Measurements from ENCODE around the gene RNASE4.

RNASE4 gene

GRCh38 chr14:20720741-20721140, 36.4 kb downstream of the RNASE4 start:
- TF ChIP-seq SIN3A (IDR thresholded peaks at IDR 0.05; ENCODE audit: borderline replicate concordance, insufficient read depth, low read length) (no peak), FOXP2 (optimal IDR thresholded peaks at IDR 0.05; ENCODE audit: borderline replicate concordance, extremely low read depth, extremely low read length, insufficient read depth) (no peak), REST (IDR thresholded peaks at IDR 0.05; ENCODE audit: insufficient read depth in 1 of 2, low read depth in 2 of 2, low read length in 2 of 2) (no peak), POLR2AphosphoS5 (IDR thresholded peaks at IDR 0.05; ENCODE audit: low read depth, low read length) (no peak), TAF1 (IDR thresholded peaks at IDR 0.05; ENCODE audit: borderline replicate concordance, insufficient read depth, low read length) (no peak)

- TF ChIP-seq REST (IDR thresholded peaks at IDR 0.05; ENCODE audit: insufficient read depth in 1 of 2, low read depth in 2 of 2, low read length in 2 of 2) (no peak), SIN3A (IDR thresholded peaks at IDR 0.05; ENCODE audit: borderline replicate concordance, insufficient read depth, low read length) (no peak), TAF1 (IDR thresholded peaks at IDR 0.05; ENCODE audit: borderline replicate concordance, insufficient read depth, low read length) (no peak), POLR2AphosphoS5 (IDR thresholded peaks at IDR 0.05; ENCODE audit: low read depth, low read length) (no peak), FOXP2 (optimal IDR thresholded peaks at IDR 0.05; ENCODE audit: borderline replicate concordance, extremely low read depth, extremely low read length, insufficient read depth) (no peak)
Measured at GRCh38 chr14:20722016-20722415, 37.7 kb downstream of the RNASE4 start.

GRCh38 chr14:20723488-20723887, 39.1 kb downstream of the RNASE4 start:
- TF ChIP-seq TAF1 (IDR thresholded peaks at IDR 0.05; ENCODE audit: borderline replicate concordance, insufficient read depth, low read length) (no peak), REST (IDR thresholded peaks at IDR 0.05; ENCODE audit: insufficient read depth in 1 of 2, low read depth in 2 of 2, low read length in 2 of 2) (no peak), FOXP2 (optimal IDR thresholded peaks at IDR 0.05; ENCODE audit: borderline replicate concordance, extremely low read depth, extremely low read length, insufficient read depth) (no peak), POLR2AphosphoS5 (IDR thresholded peaks at IDR 0.05; ENCODE audit: low read depth, low read length) (no peak), SIN3A (IDR thresholded peaks at IDR 0.05; ENCODE audit: borderline replicate concordance, insufficient read depth, low read length) (no peak)

GRCh38 chr14:20726531-20726930, 42.2 kb downstream of the RNASE4 start:
- no peak for TF ChIP-seq TAF1 (IDR thresholded peaks at IDR 0.05; ENCODE audit: borderline replicate concordance, insufficient read depth, low read length)
- TF ChIP-seq REST (IDR thresholded peaks at IDR 0.05; ENCODE audit: insufficient read depth in 1 of 2, low read depth in 2 of 2, low read length in 2 of 2) = no peak
- TF ChIP-seq SIN3A (IDR thresholded peaks at IDR 0.05; ENCODE audit: borderline replicate concordance, insufficient read depth, low read length) = no peak
- no peak for TF ChIP-seq FOXP2 (optimal IDR thresholded peaks at IDR 0.05; ENCODE audit: borderline replicate concordance, extremely low read depth, extremely low read length, insufficient read depth)
- TF ChIP-seq POLR2AphosphoS5 (IDR thresholded peaks at IDR 0.05; ENCODE audit: low read depth, low read length) = no peak

- TF ChIP-seq REST (IDR thresholded peaks at IDR 0.05; ENCODE audit: insufficient read depth in 1 of 2, low read depth in 2 of 2, low read length in 2 of 2) = no peak
- no peak for TF ChIP-seq POLR2AphosphoS5 (IDR thresholded peaks at IDR 0.05; ENCODE audit: low read depth, low read length)
- TF ChIP-seq TAF1 (IDR thresholded peaks at IDR 0.05; ENCODE audit: borderline replicate concordance, insufficient read depth, low read length) = no peak
- TF ChIP-seq FOXP2 (optimal IDR thresholded peaks at IDR 0.05; ENCODE audit: borderline replicate concordance, extremely low read depth, extremely low read length, insufficient read depth) = no peak
- no peak for TF ChIP-seq SIN3A (IDR thresholded peaks at IDR 0.05; ENCODE audit: borderline replicate concordance, insufficient read depth, low read length)
Measured at GRCh38 chr14:20730891-20731290, 46.5 kb downstream of the RNASE4 start.
